Measurements from ENCODE around the gene SCEL. TPM values are rescaled to one million over a fixed set of nuclear protein-coding genes. Genes with fewer than 3 reads are reported as not detected.

Gene SCEL
- total and polyA plus RNA-seq, 2 donors (not counting 3 experiments of a cell fraction or from before 2014, with no cell fraction given), result not detected

DNA sequence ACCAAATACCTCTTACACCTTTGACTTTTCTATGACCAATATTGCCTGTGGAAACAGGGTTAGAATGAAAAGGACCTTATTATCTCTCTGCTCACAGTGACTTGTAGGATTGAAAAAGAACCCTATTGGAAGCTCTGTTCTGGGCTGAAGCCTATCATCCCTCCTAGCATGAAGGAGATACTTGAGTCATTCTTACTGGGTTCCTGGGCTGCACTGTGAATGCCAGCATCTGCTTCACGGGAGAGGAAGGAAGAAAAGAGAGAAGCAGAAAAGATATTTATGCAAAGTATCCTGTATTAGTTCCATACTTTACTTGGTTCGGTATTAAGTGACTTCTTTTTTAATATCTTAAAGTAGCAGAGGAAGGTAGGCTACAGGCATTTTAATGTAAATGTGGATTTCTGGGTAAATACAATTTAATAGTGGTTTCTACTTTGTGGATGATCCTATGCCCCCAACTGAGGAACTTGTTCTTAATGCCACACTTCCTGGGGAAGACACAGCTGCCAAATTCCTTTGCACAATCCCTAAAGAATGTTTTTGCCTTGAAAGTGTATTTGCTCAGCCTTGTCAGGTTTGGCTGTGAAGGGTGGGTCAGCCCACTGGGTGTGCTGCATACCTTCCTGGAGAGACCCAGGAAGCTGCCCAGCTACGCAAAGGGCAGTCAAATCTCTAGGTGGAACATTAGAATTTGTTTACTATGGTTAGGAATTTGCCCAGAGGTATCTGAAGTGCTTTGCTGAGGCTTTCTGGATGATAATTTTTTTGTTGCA is 13.7 kb upstream of the SCEL start:
- DNase-seq (ENCODE audit: low read depth, low spot score) (peak; percentile 58), FAIRE-seq (peak; percentile 88)
- no peak overlapping the region for H3K4me3 ChIP-seq (replicated peaks in 1 of 3; ENCODE audit: insufficient read depth in 1 of 3, low read depth in 1 of 3, low read length in 3 of 3)
- TF ChIP-seq JUN (IDR thresholded peaks at IDR 0.05; ENCODE audit: borderline replicate concordance, insufficient read depth, insufficient read length, low read depth) (peak; percentile 18), POLR2AphosphoS5 (IDR thresholded peaks at IDR 0.05; ENCODE audit: insufficient read depth, low read depth, low read length) (peak; percentile 27), EZH2 (IDR thresholded peaks at IDR 0.05; ENCODE audit: borderline replicate concordance, low read depth, low read length, severe bottlenecking) (no peak), POLR2A (IDR thresholded peaks at IDR 0.05; ENCODE audit: low read depth, low read length) (no peak), GATA2 (IDR thresholded peaks at IDR 0.05; ENCODE audit: insufficient read depth, insufficient read length, low read depth, low read length) (peak; percentile 7)
- TF ChIP-seq, protein P1, sequence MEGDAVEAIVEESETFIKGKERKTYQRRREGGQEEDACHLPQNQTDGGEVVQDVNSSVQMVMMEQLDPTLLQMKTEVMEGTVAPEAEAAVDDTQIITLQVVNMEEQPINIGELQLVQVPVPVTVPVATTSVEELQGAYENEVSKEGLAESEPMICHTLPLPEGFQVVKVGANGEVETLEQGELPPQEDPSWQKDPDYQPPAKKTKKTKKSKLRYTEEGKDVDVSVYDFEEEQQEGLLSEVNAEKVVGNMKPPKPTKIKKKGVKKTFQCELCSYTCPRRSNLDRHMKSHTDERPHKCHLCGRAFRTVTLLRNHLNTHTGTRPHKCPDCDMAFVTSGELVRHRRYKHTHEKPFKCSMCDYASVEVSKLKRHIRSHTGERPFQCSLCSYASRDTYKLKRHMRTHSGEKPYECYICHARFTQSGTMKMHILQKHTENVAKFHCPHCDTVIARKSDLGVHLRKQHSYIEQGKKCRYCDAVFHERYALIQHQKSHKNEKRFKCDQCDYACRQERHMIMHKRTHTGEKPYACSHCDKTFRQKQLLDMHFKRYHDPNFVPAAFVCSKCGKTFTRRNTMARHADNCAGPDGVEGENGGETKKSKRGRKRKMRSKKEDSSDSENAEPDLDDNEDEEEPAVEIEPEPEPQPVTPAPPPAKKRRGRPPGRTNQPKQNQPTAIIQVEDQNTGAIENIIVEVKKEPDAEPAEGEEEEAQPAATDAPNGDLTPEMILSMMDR (IDR thresholded peaks at IDR 0.05; ENCODE audit: extremely low read depth in 1 of 2, insufficient read depth in 1 of 2, low read depth in 1 of 2, low read length in 2 of 2), result no peak
- intact Hi-C loops (cut with micrococcal nuclease) (loop anchor here (1.0 to 2.0 kb wide), 2 partner anchors 12 to 23 kb away; no protein-coding TSS in a partner anchor), dilution Hi-C loops (cut with MboI; ENCODE audit: extremely low pct_ligation_motif_present, low sequenced_read_pairs) (no loop called here)
- H3K79me2 ChIP-seq (ENCODE audit: control insufficient read depth, insufficient read depth, low read length), result no peaks in the 10 kb centered on the region
- H3K27ac ChIP-seq (ENCODE audit: insufficient read depth, low read depth, low read length), result peak overlapping the region; percentile 59
- no peak overlapping the region for H3K9ac ChIP-seq (replicated peaks; ENCODE audit: extremely low read depth, insufficient read depth, low read length)
- H2AFZ ChIP-seq (ENCODE audit: low read depth, low read length), result no peak overlapping the region
- no peaks in the 10 kb centered on the region for H3K36me3 ChIP-seq (ENCODE audit: control insufficient read depth in 2 of 2, extremely low read depth in 1 of 2, insufficient read depth in 2 of 2, low read length in 2 of 2)
- CTCF ChIA-PET, result interaction anchor here (0.8 to 4.0 kb wide), 11 partner anchors 10 to 43 kb away, joined by 3 to 18 read pairs (median 3); no protein-coding TSS in a partner anchor
- H3K4me1 ChIP-seq (ENCODE audit: control insufficient read depth, extremely low read depth, insufficient read depth, low read length), result peaks cover 39% of the 10 kb centered on the region
- no peaks in the 10 kb centered on the region for H3K27me3 ChIP-seq (ENCODE audit: control insufficient read depth in 2 of 2, insufficient read depth in 2 of 2, low read length in 2 of 2)
- peak overlapping the region; percentile 57 for H3K4me2 ChIP-seq (ENCODE audit: insufficient read depth, low read length)
- no peaks in the 10 kb centered on the region for H3K9me3 ChIP-seq (replicated peaks; ENCODE audit: control insufficient read depth, insufficient read depth, low read length)
- BruUV-seq (replicated peaks), result no TSS peak
- H4K20me1 ChIP-seq (replicated peaks; ENCODE audit: control insufficient read depth, extremely low read depth, insufficient read depth, low read length), result no peaks in the 10 kb centered on the region
- POLR2A ChIA-PET, result no interaction called here
- H3K9me1 ChIP-seq (replicated peaks; ENCODE audit: control insufficient read depth, extremely low read depth, insufficient read depth, low read length), result no peaks in the 10 kb centered on the region

Measured in endothelial cell of umbilical vein (primary cell).